OCI-LY7 (cell line): ENCODE results near the gene NTF3.

Experiments used
- EZH2phosphoT487 ChIP-seq: fragments of 200-600 bp; sonication (generic); IDR thresholded peaks from 2 replicates; pipeline ENCODE4 v1.6.1; 2018; ENCODE audit warnings: low read depth, borderline replicate concordance, mild to moderate bottlenecking, mixed run types, antibody characterized with exemption, low read length, moderate library complexity, mixed read lengths
- TF ChIP-seq, protein P1 (sequence below): fragments of 200-600 bp; sonication (generic); conservative IDR thresholded peaks from 2 replicates; pipeline ENCODE4 v1.5.1; 2014; ENCODE audit warnings: mild to moderate bottlenecking, antibody characterized with exemption, low read length, moderate library complexity, mixed read lengths

DNA sequence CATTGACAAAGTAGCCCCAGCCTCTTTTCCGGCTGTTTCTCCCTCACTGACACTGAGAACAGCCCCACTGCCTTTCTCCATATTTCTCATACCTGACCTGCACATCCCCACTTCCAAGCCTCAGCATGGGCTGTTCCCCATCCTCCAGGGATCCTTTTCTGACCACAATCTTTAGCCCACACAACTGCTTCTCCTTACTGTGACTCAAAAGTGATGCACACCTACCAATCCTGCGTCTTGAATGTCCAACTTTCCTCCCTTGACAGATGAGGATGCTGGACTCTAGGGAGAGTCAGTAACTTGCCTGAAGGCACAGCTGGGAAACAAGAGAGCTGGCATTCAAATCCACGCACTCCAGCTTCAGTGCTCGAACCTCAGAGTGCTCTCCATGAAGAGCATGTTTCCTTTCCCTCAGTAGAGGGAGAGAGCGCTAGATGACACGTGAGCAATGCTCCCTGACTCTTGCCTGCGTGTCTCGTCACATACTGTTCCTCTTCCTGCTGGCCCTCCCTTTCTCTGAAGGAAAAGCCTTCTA lies 75.6 kb downstream of the NTF3 start:
- TF ChIP-seq, protein P1, sequence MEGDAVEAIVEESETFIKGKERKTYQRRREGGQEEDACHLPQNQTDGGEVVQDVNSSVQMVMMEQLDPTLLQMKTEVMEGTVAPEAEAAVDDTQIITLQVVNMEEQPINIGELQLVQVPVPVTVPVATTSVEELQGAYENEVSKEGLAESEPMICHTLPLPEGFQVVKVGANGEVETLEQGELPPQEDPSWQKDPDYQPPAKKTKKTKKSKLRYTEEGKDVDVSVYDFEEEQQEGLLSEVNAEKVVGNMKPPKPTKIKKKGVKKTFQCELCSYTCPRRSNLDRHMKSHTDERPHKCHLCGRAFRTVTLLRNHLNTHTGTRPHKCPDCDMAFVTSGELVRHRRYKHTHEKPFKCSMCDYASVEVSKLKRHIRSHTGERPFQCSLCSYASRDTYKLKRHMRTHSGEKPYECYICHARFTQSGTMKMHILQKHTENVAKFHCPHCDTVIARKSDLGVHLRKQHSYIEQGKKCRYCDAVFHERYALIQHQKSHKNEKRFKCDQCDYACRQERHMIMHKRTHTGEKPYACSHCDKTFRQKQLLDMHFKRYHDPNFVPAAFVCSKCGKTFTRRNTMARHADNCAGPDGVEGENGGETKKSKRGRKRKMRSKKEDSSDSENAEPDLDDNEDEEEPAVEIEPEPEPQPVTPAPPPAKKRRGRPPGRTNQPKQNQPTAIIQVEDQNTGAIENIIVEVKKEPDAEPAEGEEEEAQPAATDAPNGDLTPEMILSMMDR, result no peak
- no peak for TF ChIP-seq EZH2phosphoT487
